Mucosa of rectum (tissue), 2 donors: ENCODE data around the gene RFC3.

Experiments
- H3K27ac ChIP-seq, 2 donors: one replicate each; pipeline ENCODE4 v1.7.0; 2013; ENCODE audit warnings: inconsistent platforms in 2 of 2, low read depth in 2 of 2, low read length in 2 of 2
- H3K27me3 ChIP-seq, 2 donors: one replicate each; pipeline ENCODE4 v1.7.0; 2013; ENCODE audit warnings: low read length in 2 of 2; ENCODE audit not compliant: control insufficient read depth in 2 of 2, insufficient read depth in 2 of 2
- H3K36me3 ChIP-seq, 2 donors: one replicate each; pipeline ENCODE4 v1.7.0; 2013; ENCODE audit warnings: low read length in 2 of 2; ENCODE audit not compliant: control insufficient read depth in 2 of 2, insufficient read depth in 2 of 2
- H3K4me1 ChIP-seq, 2 donors: one replicate each; pipeline ENCODE4 v1.7.0; 2013; ENCODE audit warnings: low read length in 2 of 2, mild to moderate bottlenecking in 1 of 2; ENCODE audit not compliant: control insufficient read depth in 2 of 2, insufficient read depth in 2 of 2
- H3K4me3 ChIP-seq, 2 donors: one replicate each; pipeline ENCODE4 v1.7.0; 2013; ENCODE audit warnings: low read length in 2 of 2
- H3K9ac ChIP-seq, 2 donors: one replicate each; pipeline ENCODE4 v1.7.0; 2013; ENCODE audit warnings: low read length in 2 of 2, low read depth in 1 of 2, mild to moderate bottlenecking in 1 of 2
- H3K9me3 ChIP-seq, 2 donors: one replicate each; pipeline ENCODE4 v1.7.0; 2013; ENCODE audit warnings: low read length in 2 of 2; ENCODE audit not compliant: control insufficient read depth in 2 of 2
- donor health status: healthy.
- donor health status: Normal muscosa, but diverticular disease.

Gene RFC3

DNA sequence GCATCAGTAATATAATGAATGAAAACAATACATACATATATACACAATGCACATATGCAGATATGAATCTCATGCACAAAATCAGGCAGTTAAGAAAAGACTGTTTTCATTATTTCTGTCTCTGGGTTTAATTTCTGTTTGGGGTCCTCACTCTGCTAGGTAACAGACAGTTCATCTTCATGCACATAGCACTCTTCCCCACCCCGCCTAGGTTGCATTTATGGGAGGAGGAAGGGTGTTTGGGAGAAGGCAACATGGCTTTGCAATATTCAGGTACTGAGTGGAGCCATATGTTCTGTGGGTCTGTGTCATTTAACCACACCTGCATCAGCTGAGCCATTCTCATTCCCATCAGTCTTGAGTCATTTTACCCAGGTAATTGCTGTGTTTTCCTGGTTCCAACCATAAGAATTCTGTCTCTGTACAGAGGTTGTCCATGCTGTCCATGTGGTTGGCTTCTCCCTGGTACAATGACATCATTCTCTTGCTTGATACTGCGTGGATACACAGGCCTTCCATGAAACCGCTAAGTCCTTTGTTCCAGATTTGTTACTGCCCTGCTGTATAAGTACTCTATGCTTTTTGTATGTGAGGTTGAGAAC is 45.3 kb downstream of the RFC3 start:
- Histone ChIP-seq H3K9ac (no peak overlapping the region), H3K27ac (no peak overlapping the region), H3K4me1 (no peaks in the 10 kb centered on the region), H3K9me3 (no peaks in the 10 kb centered on the region), H3K36me3 (no peaks in the 10 kb centered on the region), H3K27me3 (no peaks in the 10 kb centered on the region), H3K4me3 (no peak overlapping the region)

DNA sequence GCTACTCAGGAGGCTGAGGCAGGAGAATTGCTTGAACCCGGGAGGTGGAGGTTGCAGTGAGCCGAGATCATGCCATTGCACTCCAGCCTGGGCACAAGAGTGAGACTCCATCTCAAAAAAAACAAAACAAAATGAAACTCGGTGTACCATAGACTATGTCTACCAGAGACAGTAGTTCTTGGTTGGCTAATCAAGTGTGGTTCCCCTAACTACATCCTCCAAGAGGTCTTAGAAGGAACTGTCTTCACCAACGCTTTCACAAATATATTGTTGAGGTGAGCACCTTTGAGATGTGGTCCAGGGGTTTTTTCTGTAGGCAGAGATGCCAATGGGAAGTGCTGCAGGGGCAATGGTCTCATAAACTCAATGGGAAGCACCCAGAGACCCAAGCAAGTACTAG is 48.0 kb downstream of the RFC3 start:
- H3K27ac ChIP-seq, result no peak overlapping the region
- no peaks in the 10 kb centered on the region for H3K4me1 ChIP-seq
- H3K9ac ChIP-seq, result no peak overlapping the region
- H3K36me3 ChIP-seq, result no peaks in the 10 kb centered on the region
- no peak overlapping the region for H3K4me3 ChIP-seq
- H3K27me3 ChIP-seq, result no peaks in the 10 kb centered on the region
- H3K9me3 ChIP-seq, result no peaks in the 10 kb centered on the region

DNA sequence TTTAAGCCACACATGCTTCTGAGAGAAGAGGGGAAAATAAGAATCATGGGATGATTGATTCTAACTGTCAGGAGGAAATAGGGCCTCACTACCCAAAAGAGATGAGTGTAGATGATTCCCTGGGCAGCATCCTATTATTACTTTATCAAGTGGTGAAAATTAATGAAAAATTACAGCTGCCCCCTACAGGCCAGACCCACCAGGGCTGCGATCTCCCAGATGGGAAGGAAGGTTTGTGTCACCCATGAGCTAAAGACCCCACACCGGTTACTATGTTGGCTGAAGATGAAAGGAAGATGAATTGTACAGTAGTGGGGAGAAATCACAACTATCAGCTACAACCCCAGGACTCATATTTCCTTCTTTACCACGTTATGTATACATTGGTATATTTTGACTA is 49.5 kb downstream of the RFC3 start:
- Histone ChIP-seq H3K9me3 (no peaks in the 10 kb centered on the region), H3K4me3 (no peak overlapping the region), H3K27me3 (no peaks in the 10 kb centered on the region), H3K4me1 (no peaks in the 10 kb centered on the region), H3K9ac (no peak overlapping the region), H3K27ac (no peak overlapping the region), H3K36me3 (no peaks in the 10 kb centered on the region)

DNA sequence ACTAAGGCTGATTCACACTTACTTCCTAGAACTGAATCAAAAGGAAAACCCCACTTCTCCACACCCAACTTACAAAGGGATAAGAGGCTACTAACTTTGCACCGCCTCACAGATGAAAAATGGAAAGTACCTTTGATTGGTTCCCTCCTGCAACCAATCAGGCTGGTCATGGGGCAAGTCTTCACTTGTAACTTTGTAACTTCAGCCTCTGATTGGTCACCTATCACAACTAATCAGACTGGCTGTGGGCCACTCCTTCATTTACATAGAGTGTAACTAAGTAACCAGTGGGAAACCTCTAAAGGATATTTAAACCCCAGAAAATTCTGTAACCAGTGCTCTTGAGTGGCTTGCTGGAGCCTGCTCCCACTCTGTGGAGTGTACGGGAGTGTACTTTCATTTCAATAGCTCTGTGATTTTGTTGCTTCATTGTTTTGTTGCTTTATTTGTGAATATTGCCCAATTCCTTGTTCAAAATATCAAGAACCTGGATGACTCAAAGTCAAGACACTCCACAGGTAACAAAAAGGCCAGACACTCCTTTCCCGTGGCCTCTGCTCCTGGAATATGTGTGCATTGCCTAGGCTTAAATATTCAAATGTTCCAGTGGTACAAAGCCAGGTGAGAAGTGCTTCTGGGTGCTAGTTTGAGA is 50.5 kb downstream of the RFC3 start:
- Histone ChIP-seq H3K27ac (no peak overlapping the region), H3K9me3 (no peaks in the 10 kb centered on the region), H3K4me3 (no peak overlapping the region), H3K9ac (no peak overlapping the region), H3K36me3 (no peaks in the 10 kb centered on the region), H3K4me1 (no peaks in the 10 kb centered on the region), H3K27me3 (no peaks in the 10 kb centered on the region)

DNA sequence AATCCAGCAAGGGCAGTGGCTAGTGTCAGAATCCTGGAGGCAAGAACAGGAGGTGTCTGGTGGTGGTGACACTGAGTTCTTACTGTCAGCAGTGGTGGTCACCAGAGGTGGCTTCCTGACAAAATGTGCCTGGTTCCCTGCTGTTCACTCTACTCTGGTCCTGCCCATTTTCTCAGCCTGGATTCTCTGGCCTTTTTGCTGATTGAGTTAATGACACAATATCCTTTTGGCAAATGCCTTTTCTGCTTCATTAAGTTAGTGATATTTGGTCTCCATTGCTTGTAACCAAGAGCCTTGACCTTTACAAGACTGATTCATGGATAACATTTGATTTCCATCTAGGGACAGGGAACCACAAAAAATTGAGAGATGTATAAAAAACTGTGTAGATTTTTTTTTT is 51.1 kb downstream of the RFC3 start:
- Histone ChIP-seq H3K9ac (no peak overlapping the region), H3K27me3 (no peaks in the 10 kb centered on the region), H3K4me1 (no peaks in the 10 kb centered on the region), H3K9me3 (no peaks in the 10 kb centered on the region), H3K36me3 (no peaks in the 10 kb centered on the region), H3K4me3 (no peak overlapping the region), H3K27ac (no peak overlapping the region)

DNA sequence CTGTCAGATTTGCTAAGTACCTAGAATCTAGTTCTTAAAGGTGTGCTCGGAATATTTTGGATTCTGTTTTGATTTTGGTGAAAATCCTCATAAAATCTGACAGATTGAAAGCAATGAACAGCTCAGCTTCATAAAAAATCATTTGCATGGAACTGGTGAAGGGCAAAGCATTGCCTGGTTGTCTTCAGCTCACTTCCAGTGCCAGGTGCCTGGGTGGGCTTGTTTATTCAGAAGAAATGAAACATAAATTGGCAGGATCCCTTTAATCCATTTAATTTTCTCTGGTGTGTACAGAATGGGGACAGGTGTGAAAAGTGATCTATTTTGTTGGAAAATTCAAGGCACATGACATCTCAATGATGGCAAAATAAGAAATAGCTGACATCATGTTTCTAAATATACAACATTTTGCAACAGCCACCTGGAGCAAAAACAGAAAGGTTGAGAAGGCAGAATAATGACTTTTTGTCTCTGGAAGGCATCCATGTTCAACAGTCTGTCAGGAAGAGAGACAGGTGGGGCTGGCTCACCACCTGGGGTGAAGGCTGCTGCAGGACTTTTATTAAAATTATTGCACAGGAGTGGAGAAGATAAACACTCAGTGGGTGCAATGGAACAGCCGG is 52.2 kb downstream of the RFC3 start:
- Histone ChIP-seq H3K27ac (no peak overlapping the region), H3K9me3 (no peaks in the 10 kb centered on the region), H3K36me3 (no peaks in the 10 kb centered on the region), H3K4me3 (no peak overlapping the region), H3K4me1 (no peaks in the 10 kb centered on the region), H3K27me3 (no peaks in the 10 kb centered on the region), H3K9ac (no peak overlapping the region)

DNA sequence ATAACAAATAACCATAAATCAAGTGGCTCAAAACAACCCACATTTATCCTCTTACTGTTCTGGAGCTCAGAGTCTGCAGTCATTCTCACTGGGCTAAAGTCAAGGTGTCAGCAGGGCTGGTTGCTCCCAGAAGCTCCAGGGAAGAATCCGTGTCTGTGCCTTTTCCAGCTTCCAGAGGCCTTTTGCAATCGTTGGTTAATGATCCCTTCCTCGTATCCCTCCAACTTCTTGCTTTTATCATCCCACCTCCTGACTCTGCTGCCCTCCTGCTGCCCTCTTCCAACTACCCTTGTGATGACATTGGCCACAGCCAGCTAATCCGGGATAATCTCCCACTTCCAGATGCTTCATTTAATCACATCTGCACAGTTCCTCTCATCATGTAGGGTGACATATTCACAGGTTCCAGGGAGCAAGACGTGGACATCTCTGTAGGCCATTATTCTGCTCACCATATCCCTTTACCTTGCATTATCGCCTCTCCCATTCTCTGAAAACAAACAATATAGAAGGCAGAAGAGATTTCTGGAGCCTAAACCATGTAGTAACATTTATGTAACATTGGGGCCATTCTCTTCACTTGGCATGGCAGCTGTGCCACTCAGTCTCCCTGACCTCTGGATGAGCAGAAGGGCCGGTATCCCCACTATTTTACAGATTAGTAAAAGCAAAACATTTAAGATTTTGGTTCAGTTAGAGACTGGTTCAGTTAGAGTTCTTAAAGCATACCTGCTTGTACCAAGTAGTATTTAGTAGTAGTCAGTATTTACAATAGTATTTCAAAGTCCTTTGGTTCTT is 53.5 kb downstream of the RFC3 start:
- Histone ChIP-seq H3K4me3 (no peak overlapping the region), H3K27ac (no peak overlapping the region), H3K36me3 (no peaks in the 10 kb centered on the region), H3K9ac (no peak overlapping the region), H3K9me3 (no peaks in the 10 kb centered on the region), H3K4me1 (no peaks in the 10 kb centered on the region), H3K27me3 (no peaks in the 10 kb centered on the region)

DNA sequence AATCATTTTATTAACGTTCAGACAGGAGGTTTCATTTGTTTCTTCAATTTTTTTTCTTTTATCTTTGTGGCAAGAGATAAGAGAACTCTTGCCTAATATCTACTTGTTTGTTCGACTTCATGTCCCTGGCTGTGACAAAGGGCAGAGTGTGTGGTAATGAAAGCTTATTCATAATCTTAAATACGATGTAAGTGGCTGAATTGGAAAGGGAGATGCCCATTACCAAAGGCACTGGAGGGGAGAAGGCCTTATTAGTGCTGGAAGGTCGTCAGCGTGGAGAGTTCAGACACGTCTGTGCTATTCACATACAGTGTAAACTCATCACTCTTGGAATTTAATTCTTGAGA is 54.0 kb downstream of the RFC3 start:
- no peaks in the 10 kb centered on the region for H3K27me3 ChIP-seq
- no peaks in the 10 kb centered on the region for H3K9me3 ChIP-seq
- no peak overlapping the region for H3K9ac ChIP-seq
- H3K4me1 ChIP-seq, result no peaks in the 10 kb centered on the region
- H3K36me3 ChIP-seq, result no peaks in the 10 kb centered on the region
- H3K4me3 ChIP-seq, result no peak overlapping the region
- H3K27ac ChIP-seq, result no peak overlapping the region

DNA sequence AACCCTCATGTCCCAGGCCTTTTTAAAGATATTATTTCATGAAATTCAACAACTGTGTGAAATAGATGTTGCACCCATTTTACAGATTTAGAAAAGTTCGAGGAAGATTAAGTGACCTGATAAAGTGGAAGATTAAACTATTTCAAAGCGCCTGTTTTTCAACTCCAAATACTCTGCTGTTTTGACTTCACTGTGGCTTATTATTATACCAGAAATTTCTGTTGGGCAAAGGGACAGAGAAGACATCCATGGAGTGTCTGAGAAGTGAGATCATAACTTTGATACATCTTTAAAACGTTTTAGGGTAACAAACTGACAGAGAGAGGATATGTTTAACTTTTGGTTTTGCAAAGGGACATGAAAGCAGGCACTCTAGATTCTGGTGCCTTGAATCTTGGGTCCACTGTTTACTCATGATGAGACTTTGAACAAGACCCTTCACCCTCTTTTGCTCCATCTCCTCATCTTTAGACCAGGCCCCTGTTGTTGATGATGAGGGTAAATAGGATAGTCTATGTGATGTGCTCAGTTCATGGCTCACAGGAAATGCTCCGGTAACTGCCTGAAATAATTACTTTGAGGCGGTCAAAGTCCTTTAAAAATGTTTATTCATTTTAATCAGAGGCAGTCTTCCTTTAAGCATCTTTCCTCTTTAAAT is 55.4 kb downstream of the RFC3 start:
- H3K27ac ChIP-seq, result no peak overlapping the region
- H3K4me1 ChIP-seq, result no peaks in the 10 kb centered on the region
- H3K9ac ChIP-seq, result no peak overlapping the region
- H3K36me3 ChIP-seq, result no peaks in the 10 kb centered on the region
- no peaks in the 10 kb centered on the region for H3K27me3 ChIP-seq
- H3K4me3 ChIP-seq, result no peak overlapping the region
- H3K9me3 ChIP-seq, result no peaks in the 10 kb centered on the region

DNA sequence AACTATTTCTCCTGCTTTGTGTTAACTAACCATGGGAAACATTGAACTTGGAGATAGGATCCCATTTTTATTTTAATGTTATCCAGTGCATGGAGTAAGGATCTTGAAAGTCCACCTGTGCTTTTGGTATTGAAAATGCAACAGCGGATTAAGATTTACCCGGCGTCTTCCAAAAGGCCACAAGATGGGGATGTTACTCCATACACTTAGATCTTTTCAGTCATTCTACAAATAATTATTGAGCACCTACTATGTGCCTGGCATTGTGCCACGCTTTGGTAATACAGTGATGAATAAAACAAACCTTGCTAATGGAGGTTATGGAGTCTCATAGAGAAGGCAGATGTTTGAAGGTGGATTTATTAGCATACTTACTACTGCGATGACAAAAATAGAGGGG is 56.9 kb downstream of the RFC3 start:
- H3K4me1 ChIP-seq, result no peaks in the 10 kb centered on the region
- no peaks in the 10 kb centered on the region for H3K27me3 ChIP-seq
- no peaks in the 10 kb centered on the region for H3K36me3 ChIP-seq
- no peak overlapping the region for H3K27ac ChIP-seq
- no peaks in the 10 kb centered on the region for H3K9me3 ChIP-seq
- H3K4me3 ChIP-seq, result no peak overlapping the region
- no peak overlapping the region for H3K9ac ChIP-seq
